ENCODE results near the gene LONP2. TPM values are rescaled to one million over a fixed set of nuclear protein-coding genes. Genes with fewer than 3 reads are reported as not detected.

The LONP2 gene
- total RNA-seq, 1 experiment from 2014 or later, result 83.3 TPM

DNA sequence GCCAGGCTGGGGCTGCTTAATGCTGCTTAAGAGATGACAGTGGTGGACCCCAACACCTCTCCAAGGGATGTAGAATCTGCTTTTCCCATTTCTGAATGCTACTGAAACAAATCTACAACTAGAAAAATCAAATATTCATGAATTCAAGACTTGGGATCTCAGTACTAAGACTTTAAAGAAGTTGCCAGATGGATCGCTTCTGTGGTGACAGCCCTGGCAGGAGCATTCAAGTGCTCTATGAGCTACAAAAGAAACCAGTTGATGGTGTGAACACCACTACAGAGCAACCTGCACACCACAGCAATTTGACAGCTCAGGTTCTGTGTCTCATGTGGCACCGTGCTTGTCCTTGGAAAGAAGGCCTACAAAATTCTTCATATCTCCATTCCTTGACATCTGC is 98.5 kb downstream of the LONP2 start:
- TF ChIP-seq, protein P1, sequence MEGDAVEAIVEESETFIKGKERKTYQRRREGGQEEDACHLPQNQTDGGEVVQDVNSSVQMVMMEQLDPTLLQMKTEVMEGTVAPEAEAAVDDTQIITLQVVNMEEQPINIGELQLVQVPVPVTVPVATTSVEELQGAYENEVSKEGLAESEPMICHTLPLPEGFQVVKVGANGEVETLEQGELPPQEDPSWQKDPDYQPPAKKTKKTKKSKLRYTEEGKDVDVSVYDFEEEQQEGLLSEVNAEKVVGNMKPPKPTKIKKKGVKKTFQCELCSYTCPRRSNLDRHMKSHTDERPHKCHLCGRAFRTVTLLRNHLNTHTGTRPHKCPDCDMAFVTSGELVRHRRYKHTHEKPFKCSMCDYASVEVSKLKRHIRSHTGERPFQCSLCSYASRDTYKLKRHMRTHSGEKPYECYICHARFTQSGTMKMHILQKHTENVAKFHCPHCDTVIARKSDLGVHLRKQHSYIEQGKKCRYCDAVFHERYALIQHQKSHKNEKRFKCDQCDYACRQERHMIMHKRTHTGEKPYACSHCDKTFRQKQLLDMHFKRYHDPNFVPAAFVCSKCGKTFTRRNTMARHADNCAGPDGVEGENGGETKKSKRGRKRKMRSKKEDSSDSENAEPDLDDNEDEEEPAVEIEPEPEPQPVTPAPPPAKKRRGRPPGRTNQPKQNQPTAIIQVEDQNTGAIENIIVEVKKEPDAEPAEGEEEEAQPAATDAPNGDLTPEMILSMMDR (IDR thresholded peaks at IDR 0.05; ENCODE audit: unreplicated experiment), result no peak
- no peaks in the 10 kb centered on the region for H3K9me3 Mint-ChIP-seq (ENCODE audit: low read depth, unreplicated experiment)
- H3K27ac Mint-ChIP-seq (ENCODE audit: unreplicated experiment), result no peak overlapping the region
- intact Hi-C loops (cut with micrococcal nuclease; ENCODE audit: unreplicated experiment), result no loop called here
- H3K4me1 Mint-ChIP-seq (ENCODE audit: low read depth, unreplicated experiment), result no peaks in the 10 kb centered on the region
- no peak for DNase-seq
- CTCF ChIA-PET, result no interaction called here
- H3K27me3 Mint-ChIP-seq (ENCODE audit: unreplicated experiment), result no peaks in the 10 kb centered on the region
- no TSS peak for BruUV-seq (replicated peaks)
- H3K36me3 Mint-ChIP-seq (ENCODE audit: insufficient read depth, unreplicated experiment), result peaks cover 15% of the 10 kb centered on the region
- H3K4me3 Mint-ChIP-seq (ENCODE audit: low read depth, unreplicated experiment), result no peak overlapping the region

DNA sequence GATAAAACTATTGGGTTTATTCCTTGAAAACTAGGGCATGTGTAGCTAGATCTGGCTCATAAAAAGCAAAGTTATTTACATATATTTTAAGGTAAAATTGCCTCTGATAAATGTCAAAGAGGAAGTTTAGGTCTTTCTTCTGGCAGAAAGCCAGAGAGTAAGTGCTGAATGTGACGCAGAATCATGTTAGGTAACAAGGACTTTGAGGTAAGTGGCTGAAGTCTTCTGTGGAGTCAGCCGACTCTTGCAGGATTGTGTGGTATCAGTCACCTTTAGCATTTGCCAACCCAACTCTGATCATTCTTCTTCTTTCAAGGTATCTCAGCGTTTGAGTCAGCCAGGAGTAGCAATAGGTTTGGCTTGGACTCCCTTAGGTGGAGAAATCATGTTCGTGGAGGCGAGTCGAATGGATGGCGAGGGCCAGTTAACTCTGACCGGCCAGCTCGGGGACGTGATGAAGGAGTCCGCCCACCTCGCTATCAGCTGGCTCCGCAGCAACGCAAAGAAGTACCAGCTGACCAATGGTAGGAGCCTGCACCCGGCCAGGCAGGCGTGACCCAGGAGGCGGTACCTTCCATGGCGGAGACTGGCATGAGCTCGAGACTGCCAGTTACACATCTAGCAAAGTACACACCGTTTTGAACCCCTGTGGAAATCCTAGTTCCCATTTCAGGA is 103.2 kb downstream of the LONP2 start:
- Mint-ChIP-seq H3K36me3 (ENCODE audit: insufficient read depth, unreplicated experiment) (peaks cover 35% of the 10 kb centered on the region), H3K27me3 (ENCODE audit: unreplicated experiment) (no peaks in the 10 kb centered on the region), H3K9me3 (ENCODE audit: low read depth, unreplicated experiment) (no peaks in the 10 kb centered on the region), H3K27ac (ENCODE audit: unreplicated experiment) (no peak overlapping the region), H3K4me3 (ENCODE audit: low read depth, unreplicated experiment) (no peak overlapping the region), H3K4me1 (ENCODE audit: low read depth, unreplicated experiment) (no peaks in the 10 kb centered on the region)
- CTCF ChIA-PET, result interaction anchor here (0.6 kb wide), 1 partner anchor 131 kb away, joined by 5 read pairs; no protein-coding TSS in a partner anchor
- no peak for DNase-seq
- intact Hi-C loops (cut with micrococcal nuclease; ENCODE audit: unreplicated experiment), result no loop called here
- no TSS peak for BruUV-seq (replicated peaks)
- TF ChIP-seq, protein P1 (IDR thresholded peaks at IDR 0.05; ENCODE audit: unreplicated experiment), result no peak

DNA sequence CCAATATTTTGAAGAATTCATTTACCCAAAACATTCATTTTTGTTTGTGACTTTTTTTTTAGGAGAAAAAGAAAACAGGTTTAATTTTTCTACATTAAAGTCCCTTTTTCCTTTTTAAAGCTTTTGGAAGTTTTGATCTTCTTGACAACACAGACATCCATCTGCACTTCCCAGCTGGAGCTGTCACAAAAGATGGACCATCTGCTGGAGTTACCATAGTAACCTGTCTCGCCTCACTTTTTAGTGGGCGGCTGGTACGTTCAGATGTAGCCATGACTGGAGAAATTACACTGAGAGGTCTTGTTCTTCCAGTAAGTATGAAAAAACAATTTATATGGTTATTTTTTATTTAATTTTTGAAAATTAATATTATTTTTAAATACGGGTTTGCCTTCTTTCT is 103.9 kb downstream of the LONP2 start:
- H3K27ac Mint-ChIP-seq (ENCODE audit: unreplicated experiment), result no peak overlapping the region
- CTCF ChIA-PET, result no interaction called here
- DNase-seq, result no peak
- H3K4me3 Mint-ChIP-seq (ENCODE audit: low read depth, unreplicated experiment), result no peak overlapping the region
- TF ChIP-seq, protein P1 (IDR thresholded peaks at IDR 0.05; ENCODE audit: unreplicated experiment), result no peak
- no peaks in the 10 kb centered on the region for H3K9me3 Mint-ChIP-seq (ENCODE audit: low read depth, unreplicated experiment)
- intact Hi-C loops (cut with micrococcal nuclease; ENCODE audit: unreplicated experiment), result no loop called here
- no peaks in the 10 kb centered on the region for H3K4me1 Mint-ChIP-seq (ENCODE audit: low read depth, unreplicated experiment)
- H3K27me3 Mint-ChIP-seq (ENCODE audit: unreplicated experiment), result no peaks in the 10 kb centered on the region
- H3K36me3 Mint-ChIP-seq (ENCODE audit: insufficient read depth, unreplicated experiment), result peaks cover 36% of the 10 kb centered on the region
- no TSS peak for BruUV-seq (replicated peaks)

DNA sequence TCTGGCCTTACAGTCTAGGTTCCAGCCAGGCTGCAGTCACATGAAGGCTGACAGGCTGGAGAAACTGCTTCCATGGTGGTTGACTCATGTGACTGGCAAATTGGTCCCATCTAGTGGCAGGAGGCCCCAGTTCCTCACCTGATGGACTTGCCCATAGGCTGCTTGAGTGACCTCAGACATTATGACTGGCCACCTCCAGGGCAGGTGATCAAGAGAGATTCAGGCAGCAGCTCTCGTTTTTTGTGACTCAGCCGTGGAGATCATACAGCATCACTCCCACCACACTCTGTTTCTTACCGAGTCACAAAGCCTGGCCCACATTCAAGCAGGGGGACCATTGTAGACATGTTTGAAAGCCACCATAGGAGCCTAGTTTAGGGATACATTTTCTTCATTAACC is 106.6 kb downstream of the LONP2 start:
- no peak for DNase-seq
- Mint-ChIP-seq H3K4me3 (ENCODE audit: low read depth, unreplicated experiment) (no peak overlapping the region), H3K36me3 (ENCODE audit: insufficient read depth, unreplicated experiment) (peaks cover 52% of the 10 kb centered on the region), H3K9me3 (ENCODE audit: low read depth, unreplicated experiment) (no peaks in the 10 kb centered on the region), H3K27ac (ENCODE audit: unreplicated experiment) (no peak overlapping the region), H3K27me3 (ENCODE audit: unreplicated experiment) (no peaks in the 10 kb centered on the region), H3K4me1 (ENCODE audit: low read depth, unreplicated experiment) (no peaks in the 10 kb centered on the region)
- no TSS peak for BruUV-seq (replicated peaks)
- TF ChIP-seq, protein P1 (IDR thresholded peaks at IDR 0.05; ENCODE audit: unreplicated experiment), result no peak
- intact Hi-C loops (cut with micrococcal nuclease; ENCODE audit: unreplicated experiment), result no loop called here
- CTCF ChIA-PET, result interaction anchor here (1.0 kb wide), 1 partner anchor 273 kb away, joined by 3 read pairs; no protein-coding TSS in a partner anchor
